ENCODE data around the gene CAMK2B. TPM values are rescaled to one million over a fixed set of nuclear protein-coding genes. Genes with fewer than 3 reads are reported as not detected.

Gene CAMK2B
- total RNA-seq, 1 donor from 2014 or later: 98.0 TPM

DNA sequence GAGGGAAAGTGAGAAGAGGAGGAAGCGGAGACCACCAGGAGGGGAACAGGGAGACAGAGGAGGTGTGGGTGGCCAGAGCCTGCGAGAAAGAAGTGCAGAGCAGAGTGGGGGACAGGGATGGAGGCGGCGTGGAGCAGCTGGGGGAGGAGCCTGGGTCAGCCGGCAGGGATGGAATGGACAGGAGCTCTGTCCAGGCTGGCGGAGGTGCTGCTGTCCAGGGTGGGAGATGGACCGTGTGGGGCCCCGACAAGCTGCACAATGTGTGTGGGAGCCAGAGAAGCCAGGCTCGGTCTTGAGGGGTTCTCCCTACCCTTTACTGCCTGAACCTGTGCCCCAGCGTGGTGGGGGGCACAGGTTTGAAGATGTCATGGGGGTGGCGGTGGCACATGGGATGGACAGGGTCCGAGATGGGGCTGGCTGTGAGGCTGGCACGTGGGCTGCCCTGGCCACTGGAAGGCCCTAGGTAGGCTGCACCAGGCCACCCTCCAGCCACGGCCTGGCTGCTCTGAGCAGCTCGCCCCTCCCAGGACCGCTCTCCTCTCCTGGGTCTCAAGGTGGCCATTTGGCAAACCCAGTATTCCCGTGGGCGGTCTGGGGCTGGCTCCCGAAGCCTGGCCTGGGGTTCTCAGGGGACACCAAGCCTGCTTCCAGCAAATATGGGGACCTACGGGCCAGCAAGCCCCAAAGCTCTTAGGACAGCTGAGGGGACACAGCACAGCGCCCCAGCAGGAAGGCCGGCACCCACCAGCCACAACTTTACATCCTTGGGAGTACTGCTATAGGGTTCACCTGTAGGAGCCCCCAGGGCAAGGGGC is 92.3 kb downstream of the CAMK2B start:
- no peak overlapping the region for H3K27ac ChIP-seq (replicated peaks)
- intact Hi-C loops (cut with micrococcal nuclease): no loop called here
- H3K27me3 ChIP-seq (ENCODE audit: low read depth): no peaks in the 10 kb centered on the region
- no peak for DNase-seq
- TF ChIP-seq, protein P1, sequence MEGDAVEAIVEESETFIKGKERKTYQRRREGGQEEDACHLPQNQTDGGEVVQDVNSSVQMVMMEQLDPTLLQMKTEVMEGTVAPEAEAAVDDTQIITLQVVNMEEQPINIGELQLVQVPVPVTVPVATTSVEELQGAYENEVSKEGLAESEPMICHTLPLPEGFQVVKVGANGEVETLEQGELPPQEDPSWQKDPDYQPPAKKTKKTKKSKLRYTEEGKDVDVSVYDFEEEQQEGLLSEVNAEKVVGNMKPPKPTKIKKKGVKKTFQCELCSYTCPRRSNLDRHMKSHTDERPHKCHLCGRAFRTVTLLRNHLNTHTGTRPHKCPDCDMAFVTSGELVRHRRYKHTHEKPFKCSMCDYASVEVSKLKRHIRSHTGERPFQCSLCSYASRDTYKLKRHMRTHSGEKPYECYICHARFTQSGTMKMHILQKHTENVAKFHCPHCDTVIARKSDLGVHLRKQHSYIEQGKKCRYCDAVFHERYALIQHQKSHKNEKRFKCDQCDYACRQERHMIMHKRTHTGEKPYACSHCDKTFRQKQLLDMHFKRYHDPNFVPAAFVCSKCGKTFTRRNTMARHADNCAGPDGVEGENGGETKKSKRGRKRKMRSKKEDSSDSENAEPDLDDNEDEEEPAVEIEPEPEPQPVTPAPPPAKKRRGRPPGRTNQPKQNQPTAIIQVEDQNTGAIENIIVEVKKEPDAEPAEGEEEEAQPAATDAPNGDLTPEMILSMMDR (IDR thresholded peaks at IDR 0.05; ENCODE audit: borderline replicate concordance): no peak
- H3K4me1 ChIP-seq: no peaks in the 10 kb centered on the region
- H3K4me3 ChIP-seq: no peak overlapping the region
- H3K9me3 ChIP-seq (replicated peaks): no peaks in the 10 kb centered on the region
- H3K36me3 ChIP-seq: no peaks in the 10 kb centered on the region

DNA sequence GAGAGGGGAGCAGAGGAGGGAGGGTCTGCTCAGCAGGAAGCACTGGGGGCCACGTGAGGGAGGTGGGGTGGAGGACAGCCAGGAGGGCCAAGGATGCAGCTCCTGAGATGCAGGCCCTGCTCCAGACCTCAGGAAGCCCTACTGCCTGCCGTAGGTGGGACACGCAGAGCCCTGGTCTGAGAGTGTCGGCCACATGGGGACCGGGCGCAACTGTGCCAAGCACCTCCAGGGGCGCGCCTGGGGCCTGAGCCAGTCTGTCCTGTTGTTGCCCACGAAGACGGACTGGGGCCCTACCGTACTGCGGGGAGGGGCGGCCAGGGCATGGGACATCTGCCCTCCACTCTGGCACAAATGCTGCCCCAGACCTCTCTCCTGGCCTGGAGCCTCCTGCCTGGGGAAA is 93.0 kb downstream of the CAMK2B start:
- Histone ChIP-seq H3K36me3 (no peaks in the 10 kb centered on the region), H3K27ac (replicated peaks) (no peak overlapping the region), H3K9me3 (replicated peaks) (no peaks in the 10 kb centered on the region), H3K27me3 (ENCODE audit: low read depth) (no peaks in the 10 kb centered on the region), H3K4me3 (no peak overlapping the region), H3K4me1 (no peaks in the 10 kb centered on the region)
- intact Hi-C loops (cut with micrococcal nuclease): no loop called here
- no peak for DNase-seq
- TF ChIP-seq, protein P1 (IDR thresholded peaks at IDR 0.05; ENCODE audit: borderline replicate concordance): no peak

DNA sequence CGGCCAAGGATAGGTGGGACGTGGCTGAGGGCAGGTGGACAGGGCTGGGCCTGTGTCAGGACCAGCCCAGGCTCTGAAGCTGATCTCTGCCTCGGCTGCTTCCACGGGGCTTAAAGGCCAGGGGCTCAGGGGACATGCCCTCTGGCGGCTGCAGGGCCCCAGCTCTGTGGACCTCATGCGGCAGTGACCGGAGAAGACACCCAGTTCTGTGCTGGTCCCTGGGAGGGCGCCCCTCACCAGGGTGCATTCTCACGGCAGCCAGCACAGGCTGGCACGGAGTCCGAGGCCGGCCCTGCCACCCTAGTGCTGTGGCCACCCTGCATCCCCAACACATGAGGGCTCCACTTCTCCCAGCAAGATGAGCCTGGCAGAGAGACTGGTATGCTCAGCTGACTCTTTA is 94.3 kb downstream of the CAMK2B start:
- no peaks in the 10 kb centered on the region for H3K9me3 ChIP-seq (replicated peaks)
- TF ChIP-seq, protein P1 (IDR thresholded peaks at IDR 0.05; ENCODE audit: borderline replicate concordance): peak; percentile 12
- no peak for DNase-seq
- H3K27ac ChIP-seq (replicated peaks): no peak overlapping the region
- intact Hi-C loops (cut with micrococcal nuclease): no loop called here
- H3K36me3 ChIP-seq: no peaks in the 10 kb centered on the region
- no peaks in the 10 kb centered on the region for H3K4me1 ChIP-seq
- no peak overlapping the region for H3K4me3 ChIP-seq
- H3K27me3 ChIP-seq (ENCODE audit: low read depth): peaks cover 4% of the 10 kb centered on the region

DNA sequence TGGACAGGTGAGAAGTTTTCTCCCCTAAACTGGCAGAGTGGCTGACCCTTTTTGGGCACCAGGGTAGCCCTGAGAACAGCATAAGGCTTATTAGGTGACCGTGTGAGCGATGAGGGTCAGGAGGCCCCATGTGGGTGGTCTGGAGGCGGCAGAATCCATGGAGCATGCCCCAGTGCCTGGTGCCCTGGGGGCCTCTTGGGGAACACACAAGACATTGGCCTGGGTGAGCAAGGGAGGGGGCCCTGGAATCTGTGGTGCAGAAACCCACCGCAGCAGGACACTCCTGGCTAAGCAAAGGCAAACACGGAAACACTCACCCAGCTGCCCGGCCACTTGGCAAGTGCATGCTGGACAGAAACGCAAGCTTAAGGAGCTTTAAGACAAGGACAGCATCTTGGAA is 95.1 kb downstream of the CAMK2B start:
- H3K4me1 ChIP-seq: no peaks in the 10 kb centered on the region
- H3K4me3 ChIP-seq: no peak overlapping the region
- DNase-seq: no peak
- H3K27ac ChIP-seq (replicated peaks): no peak overlapping the region
- intact Hi-C loops (cut with micrococcal nuclease): no loop called here
- no peaks in the 10 kb centered on the region for H3K36me3 ChIP-seq
- peaks cover 12% of the 10 kb centered on the region for H3K27me3 ChIP-seq (ENCODE audit: low read depth)
- no peaks in the 10 kb centered on the region for H3K9me3 ChIP-seq (replicated peaks)
- TF ChIP-seq, protein P1 (IDR thresholded peaks at IDR 0.05; ENCODE audit: borderline replicate concordance): no peak

DNA sequence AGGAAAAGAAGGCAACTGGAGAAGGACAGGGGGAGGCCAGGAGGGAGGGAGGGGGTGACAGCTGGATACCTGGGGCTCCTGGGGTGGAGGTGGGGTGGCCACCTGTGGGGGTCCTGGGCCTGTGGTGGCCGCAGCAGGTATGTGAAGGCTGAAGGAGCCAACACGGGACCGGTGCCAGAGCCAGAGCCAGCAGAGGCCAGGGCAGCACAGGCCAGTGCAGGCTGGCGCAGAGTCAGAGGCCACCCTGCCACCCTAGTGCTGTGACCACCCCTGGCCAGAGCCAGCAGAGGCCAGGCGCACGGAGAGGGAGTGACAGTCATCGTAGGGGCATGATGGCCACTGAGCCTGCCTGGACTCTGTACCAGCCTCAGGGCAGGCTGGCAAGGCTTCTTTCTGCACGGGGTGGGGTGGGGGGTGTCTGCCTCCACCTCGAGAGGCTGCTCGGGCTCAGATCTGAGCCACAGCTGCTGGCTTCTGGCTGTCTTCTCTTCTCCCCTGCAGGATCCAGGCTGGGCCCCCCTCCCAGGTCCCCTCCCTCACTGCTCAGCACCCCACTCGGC is 95.8 kb downstream of the CAMK2B start:
- H3K9me3 ChIP-seq (replicated peaks): no peaks in the 10 kb centered on the region
- intact Hi-C loops (cut with micrococcal nuclease): no loop called here
- H3K27ac ChIP-seq (replicated peaks): no peak overlapping the region
- H3K4me1 ChIP-seq: no peaks in the 10 kb centered on the region
- H3K27me3 ChIP-seq (ENCODE audit: low read depth): peaks cover 19% of the 10 kb centered on the region
- TF ChIP-seq, protein P1 (IDR thresholded peaks at IDR 0.05; ENCODE audit: borderline replicate concordance): no peak
- DNase-seq: no peak
- no peak overlapping the region for H3K4me3 ChIP-seq
- H3K36me3 ChIP-seq: no peaks in the 10 kb centered on the region

Measured in left ventricle myocardium inferior (tissue), 1 donor.